ENCODE results near the gene GLIS1.

DNA sequence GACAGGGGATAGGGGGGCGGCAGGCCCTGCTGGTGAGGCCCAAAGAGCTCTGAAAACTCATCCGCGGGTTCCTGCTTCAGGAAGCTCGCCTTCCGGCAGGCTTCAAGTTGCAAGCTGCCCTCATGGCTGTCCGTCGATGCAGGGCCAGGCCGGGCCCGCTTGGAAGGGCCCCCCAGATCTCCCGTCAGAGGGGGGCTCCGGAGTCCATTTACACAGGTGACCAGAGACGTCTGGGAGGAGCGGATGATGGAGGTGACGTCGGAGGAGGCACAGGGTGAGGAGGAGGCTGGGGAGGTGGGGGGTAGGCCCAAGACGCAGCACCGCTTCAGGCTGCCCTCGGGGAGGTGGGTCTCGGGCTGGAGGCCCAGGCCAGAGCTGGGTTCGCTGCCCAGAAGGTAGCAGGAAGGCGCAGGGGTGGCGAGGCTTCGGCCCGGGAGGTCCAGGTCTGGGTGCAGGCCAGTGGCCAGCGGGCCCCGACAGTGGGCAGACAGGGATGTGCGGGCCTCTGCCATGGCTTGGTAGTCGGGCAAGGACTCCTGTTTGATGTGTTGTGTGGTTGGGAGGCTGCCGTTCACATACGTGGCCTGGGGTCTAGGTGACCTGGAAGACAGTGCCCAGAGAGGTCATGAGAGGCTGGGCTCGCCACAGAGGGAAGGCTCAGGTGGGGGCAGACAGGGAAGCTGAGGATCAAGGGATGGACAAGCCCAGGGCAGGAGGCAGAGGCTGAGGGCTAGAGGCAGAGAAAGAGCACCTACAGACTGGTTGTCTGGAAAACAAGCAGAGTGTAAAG lies 144.4 kb downstream of the GLIS1 start:
- TF ChIP-seq EZH2phosphoT487 (IDR thresholded peaks at IDR 0.05; ENCODE audit: unreplicated experiment): no peak
- no peak for TF ChIP-seq CTCF (conservative IDR thresholded peaks at IDR 0.05; ENCODE audit: low read depth in 2 of 2)
- no peak for TF ChIP-seq EZH2 (IDR thresholded peaks at IDR 0.05; ENCODE audit: low read depth, unreplicated experiment)
- no peak for TF ChIP-seq POLR2AphosphoS5 (IDR thresholded peaks at IDR 0.05; ENCODE audit: low read depth)
- no peak for TF ChIP-seq JUNB (IDR thresholded peaks at IDR 0.05; ENCODE audit: unreplicated experiment)
- TF ChIP-seq, protein P1, sequence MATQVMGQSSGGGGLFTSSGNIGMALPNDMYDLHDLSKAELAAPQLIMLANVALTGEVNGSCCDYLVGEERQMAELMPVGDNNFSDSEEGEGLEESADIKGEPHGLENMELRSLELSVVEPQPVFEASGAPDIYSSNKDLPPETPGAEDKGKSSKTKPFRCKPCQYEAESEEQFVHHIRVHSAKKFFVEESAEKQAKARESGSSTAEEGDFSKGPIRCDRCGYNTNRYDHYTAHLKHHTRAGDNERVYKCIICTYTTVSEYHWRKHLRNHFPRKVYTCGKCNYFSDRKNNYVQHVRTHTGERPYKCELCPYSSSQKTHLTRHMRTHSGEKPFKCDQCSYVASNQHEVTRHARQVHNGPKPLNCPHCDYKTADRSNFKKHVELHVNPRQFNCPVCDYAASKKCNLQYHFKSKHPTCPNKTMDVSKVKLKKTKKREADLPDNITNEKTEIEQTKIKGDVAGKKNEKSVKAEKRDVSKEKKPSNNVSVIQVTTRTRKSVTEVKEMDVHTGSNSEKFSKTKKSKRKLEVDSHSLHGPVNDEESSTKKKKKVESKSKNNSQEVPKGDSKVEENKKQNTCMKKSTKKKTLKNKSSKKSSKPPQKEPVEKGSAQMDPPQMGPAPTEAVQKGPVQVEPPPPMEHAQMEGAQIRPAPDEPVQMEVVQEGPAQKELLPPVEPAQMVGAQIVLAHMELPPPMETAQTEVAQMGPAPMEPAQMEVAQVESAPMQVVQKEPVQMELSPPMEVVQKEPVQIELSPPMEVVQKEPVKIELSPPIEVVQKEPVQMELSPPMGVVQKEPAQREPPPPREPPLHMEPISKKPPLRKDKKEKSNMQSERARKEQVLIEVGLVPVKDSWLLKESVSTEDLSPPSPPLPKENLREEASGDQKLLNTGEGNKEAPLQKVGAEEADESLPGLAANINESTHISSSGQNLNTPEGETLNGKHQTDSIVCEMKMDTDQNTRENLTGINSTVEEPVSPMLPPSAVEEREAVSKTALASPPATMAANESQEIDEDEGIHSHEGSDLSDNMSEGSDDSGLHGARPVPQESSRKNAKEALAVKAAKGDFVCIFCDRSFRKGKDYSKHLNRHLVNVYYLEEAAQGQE (IDR thresholded peaks at IDR 0.05; ENCODE audit: unreplicated experiment): no peak
- TF ChIP-seq ZNF331 (CRISPR knock-in tag; IDR thresholded peaks at IDR 0.05; ENCODE audit: low read depth): no peak
- TF ChIP-seq NANOG (IDR thresholded peaks at IDR 0.05; ENCODE audit: borderline replicate concordance): no peak
- TF ChIP-seq CREB1 (CRISPR knock-in tag; IDR thresholded peaks at IDR 0.05; ENCODE audit: low read depth): no peak
- TF ChIP-seq, protein P2, sequence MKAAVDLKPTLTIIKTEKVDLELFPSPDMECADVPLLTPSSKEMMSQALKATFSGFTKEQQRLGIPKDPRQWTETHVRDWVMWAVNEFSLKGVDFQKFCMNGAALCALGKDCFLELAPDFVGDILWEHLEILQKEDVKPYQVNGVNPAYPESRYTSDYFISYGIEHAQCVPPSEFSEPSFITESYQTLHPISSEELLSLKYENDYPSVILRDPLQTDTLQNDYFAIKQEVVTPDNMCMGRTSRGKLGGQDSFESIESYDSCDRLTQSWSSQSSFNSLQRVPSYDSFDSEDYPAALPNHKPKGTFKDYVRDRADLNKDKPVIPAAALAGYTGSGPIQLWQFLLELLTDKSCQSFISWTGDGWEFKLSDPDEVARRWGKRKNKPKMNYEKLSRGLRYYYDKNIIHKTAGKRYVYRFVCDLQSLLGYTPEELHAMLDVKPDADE (IDR thresholded peaks at IDR 0.05): no peak
- TF ChIP-seq, protein P3, sequence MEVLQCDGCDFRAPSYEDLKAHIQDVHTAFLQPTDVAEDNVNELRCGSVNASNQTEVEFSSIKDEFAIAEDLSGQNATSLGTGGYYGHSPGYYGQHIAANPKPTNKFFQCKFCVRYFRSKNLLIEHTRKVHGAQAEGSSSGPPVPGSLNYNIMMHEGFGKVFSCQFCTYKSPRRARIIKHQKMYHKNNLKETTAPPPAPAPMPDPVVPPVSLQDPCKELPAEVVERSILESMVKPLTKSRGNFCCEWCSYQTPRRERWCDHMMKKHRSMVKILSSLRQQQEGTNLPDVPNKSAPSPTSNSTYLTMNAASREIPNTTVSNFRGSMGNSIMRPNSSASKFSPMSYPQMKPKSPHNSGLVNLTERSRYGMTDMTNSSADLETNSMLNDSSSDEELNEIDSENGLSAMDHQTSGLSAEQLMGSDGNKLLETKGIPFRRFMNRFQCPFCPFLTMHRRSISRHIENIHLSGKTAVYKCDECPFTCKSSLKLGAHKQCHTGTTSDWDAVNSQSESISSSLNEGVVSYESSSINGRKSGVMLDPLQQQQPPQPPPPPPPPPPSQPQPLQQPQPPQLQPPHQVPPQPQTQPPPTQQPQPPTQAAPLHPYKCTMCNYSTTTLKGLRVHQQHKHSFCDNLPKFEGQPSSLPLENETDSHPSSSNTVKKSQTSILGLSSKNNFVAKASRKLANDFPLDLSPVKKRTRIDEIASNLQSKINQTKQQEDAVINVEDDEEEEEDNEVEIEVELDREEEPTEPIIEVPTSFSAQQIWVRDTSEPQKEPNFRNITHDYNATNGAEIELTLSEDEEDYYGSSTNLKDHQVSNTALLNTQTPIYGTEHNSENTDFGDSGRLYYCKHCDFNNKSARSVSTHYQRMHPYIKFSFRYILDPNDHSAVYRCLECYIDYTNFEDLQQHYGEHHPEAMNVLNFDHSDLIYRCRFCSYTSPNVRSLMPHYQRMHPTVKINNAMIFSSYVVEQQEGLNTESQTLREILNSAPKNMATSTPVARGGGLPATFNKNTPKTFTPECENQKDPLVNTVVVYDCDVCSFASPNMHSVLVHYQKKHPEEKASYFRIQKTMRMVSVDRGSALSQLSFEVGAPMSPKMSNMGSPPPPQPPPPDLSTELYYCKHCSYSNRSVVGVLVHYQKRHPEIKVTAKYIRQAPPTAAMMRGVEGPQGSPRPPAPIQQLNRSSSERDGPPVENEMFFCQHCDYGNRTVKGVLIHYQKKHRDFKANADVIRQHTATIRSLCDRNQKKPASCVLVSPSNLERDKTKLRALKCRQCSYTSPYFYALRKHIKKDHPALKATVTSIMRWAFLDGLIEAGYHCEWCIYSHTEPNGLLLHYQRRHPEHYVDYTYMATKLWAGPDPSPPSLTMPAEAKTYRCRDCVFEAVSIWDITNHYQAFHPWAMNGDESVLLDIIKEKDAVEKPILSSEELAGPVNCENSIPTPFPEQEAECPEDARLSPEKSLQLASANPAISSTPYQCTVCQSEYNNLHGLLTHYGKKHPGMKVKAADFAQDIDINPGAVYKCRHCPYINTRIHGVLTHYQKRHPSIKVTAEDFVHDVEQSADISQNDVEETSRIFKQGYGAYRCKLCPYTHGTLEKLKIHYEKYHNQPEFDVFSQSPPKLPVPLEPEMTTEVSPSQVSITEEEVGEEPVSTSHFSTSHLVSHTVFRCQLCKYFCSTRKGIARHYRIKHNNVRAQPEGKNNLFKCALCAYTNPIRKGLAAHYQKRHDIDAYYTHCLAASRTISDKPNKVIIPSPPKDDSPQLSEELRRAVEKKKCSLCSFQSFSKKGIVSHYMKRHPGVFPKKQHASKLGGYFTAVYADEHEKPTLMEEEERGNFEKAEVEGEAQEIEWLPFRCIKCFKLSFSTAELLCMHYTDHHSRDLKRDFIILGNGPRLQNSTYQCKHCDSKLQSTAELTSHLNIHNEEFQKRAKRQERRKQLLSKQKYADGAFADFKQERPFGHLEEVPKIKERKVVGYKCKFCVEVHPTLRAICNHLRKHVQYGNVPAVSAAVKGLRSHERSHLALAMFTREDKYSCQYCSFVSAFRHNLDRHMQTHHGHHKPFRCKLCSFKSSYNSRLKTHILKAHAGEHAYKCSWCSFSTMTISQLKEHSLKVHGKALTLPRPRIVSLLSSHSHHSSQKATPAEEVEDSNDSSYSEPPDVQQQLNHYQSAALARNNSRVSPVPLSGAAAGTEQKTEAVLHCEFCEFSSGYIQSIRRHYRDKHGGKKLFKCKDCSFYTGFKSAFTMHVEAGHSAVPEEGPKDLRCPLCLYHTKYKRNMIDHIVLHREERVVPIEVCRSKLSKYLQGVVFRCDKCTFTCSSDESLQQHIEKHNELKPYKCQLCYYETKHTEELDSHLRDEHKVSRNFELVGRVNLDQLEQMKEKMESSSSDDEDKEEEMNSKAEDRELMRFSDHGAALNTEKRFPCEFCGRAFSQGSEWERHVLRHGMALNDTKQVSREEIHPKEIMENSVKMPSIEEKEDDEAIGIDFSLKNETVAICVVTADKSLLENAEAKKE (CRISPR knock-in tag; IDR thresholded peaks at IDR 0.05): no peak

Data from GM23338 (cell line).